Measurements from ENCODE around the gene CDC25A. TPM values are rescaled to one million over a fixed set of nuclear protein-coding genes. Genes with fewer than 3 reads are reported as not detected.

The CDC25A gene
- total and polyA plus RNA-seq, 2 experiments from 2014 or later: 5.5 to 7.9 TPM

DNA sequence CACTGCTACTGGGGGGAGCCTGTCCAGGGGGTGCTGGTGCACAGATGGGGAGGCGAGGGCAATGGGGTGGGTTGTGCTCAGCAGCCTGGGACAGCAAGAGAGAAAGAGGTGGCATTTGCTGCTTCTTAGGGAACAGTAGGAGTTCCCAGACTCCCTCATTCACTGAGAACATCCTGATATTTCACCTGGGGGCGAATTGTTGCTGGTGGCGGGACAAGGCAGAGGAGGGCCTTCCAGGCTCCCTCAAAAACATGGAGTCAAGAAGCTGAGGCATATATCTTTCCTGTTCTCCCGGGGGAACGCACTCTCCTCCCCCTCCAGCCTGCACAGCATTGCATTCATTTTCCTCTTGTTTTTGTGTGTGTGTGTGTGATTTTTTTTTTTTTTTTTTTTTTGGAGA, 65.7 kb downstream of the CDC25A start:
- Histone ChIP-seq H3K9me3 (ENCODE audit: low read depth) (no peaks in the 10 kb centered on the region), H3K9me2 (replicated peaks; ENCODE audit: insufficient read depth) (no peaks in the 10 kb centered on the region), H3K27ac (no peak overlapping the region), H3K79me2 (no peaks in the 10 kb centered on the region), H3K4me2 (no peak overlapping the region), H4K20me1 (ENCODE audit: insufficient read depth, poor library complexity, severe bottlenecking) (no peaks in the 10 kb centered on the region), H3K4me1 (ENCODE audit: insufficient read depth) (no peaks in the 10 kb centered on the region), H3K36me3 (replicated peaks; ENCODE audit: insufficient read depth, low read depth) (no peaks in the 10 kb centered on the region), H3K4me3 (no peak overlapping the region), H2AFZ (no peak overlapping the region), H3K27me3 (no peaks in the 10 kb centered on the region)
- WGBS (ENCODE audit: low lambda C conversion rate, missing lambda C conversion rate): 77% methylated on average over 5 of the region's 5 CpGs
- DNase-seq (ENCODE audit: low spot score): no peak
- TF ChIP-seq, protein P1, sequence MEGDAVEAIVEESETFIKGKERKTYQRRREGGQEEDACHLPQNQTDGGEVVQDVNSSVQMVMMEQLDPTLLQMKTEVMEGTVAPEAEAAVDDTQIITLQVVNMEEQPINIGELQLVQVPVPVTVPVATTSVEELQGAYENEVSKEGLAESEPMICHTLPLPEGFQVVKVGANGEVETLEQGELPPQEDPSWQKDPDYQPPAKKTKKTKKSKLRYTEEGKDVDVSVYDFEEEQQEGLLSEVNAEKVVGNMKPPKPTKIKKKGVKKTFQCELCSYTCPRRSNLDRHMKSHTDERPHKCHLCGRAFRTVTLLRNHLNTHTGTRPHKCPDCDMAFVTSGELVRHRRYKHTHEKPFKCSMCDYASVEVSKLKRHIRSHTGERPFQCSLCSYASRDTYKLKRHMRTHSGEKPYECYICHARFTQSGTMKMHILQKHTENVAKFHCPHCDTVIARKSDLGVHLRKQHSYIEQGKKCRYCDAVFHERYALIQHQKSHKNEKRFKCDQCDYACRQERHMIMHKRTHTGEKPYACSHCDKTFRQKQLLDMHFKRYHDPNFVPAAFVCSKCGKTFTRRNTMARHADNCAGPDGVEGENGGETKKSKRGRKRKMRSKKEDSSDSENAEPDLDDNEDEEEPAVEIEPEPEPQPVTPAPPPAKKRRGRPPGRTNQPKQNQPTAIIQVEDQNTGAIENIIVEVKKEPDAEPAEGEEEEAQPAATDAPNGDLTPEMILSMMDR (IDR thresholded peaks at IDR 0.05; ENCODE audit: poor library complexity): no peak
- no peak for TF ChIP-seq EZH2 (IDR thresholded peaks at IDR 0.05; ENCODE audit: borderline replicate concordance)
- TF ChIP-seq EZH2phosphoT487 (IDR thresholded peaks at IDR 0.05; ENCODE audit: low read depth, severe bottlenecking, unreplicated experiment): no peak

DNA sequence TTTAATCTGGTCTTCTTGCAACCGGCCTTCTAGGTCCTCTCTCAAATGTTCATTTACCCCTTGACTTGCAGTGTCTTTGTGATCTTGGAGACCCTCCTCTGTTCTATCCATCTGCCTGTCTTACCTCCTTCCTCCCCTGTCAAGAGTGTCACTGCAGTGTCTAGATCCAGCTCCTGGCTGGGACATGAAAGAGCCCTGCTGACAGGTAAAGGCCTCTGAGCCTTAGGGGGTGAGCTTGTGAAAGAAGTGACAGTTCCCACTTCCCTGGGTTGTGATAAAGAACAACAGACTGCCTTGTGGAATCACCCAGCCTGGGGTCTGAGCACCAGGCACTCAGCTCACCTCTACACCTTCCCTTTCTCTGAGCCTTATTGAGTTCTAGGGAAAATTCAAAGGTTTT, 68.0 kb downstream of the CDC25A start:
- no peaks in the 10 kb centered on the region for H3K9me3 ChIP-seq (ENCODE audit: low read depth)
- no peak overlapping the region for H3K4me2 ChIP-seq
- no peaks in the 10 kb centered on the region for H3K4me1 ChIP-seq (ENCODE audit: insufficient read depth)
- DNase-seq (ENCODE audit: low spot score): no peak
- H3K9me2 ChIP-seq (replicated peaks; ENCODE audit: insufficient read depth): no peaks in the 10 kb centered on the region
- H3K27me3 ChIP-seq: no peaks in the 10 kb centered on the region
- H3K4me3 ChIP-seq: no peak overlapping the region
- WGBS (ENCODE audit: low lambda C conversion rate, missing lambda C conversion rate): 88% methylated on average over 1 of the region's 1 CpG
- H4K20me1 ChIP-seq (ENCODE audit: insufficient read depth, poor library complexity, severe bottlenecking): no peaks in the 10 kb centered on the region
- no peaks in the 10 kb centered on the region for H3K79me2 ChIP-seq
- H3K36me3 ChIP-seq (replicated peaks; ENCODE audit: insufficient read depth, low read depth): no peaks in the 10 kb centered on the region
- TF ChIP-seq EZH2 (IDR thresholded peaks at IDR 0.05; ENCODE audit: borderline replicate concordance) (no peak), EZH2phosphoT487 (IDR thresholded peaks at IDR 0.05; ENCODE audit: low read depth, severe bottlenecking, unreplicated experiment) (no peak)
- TF ChIP-seq, protein P1 (IDR thresholded peaks at IDR 0.05; ENCODE audit: poor library complexity): no peak
- H3K27ac ChIP-seq: no peak overlapping the region
- H2AFZ ChIP-seq: no peak overlapping the region

DNA sequence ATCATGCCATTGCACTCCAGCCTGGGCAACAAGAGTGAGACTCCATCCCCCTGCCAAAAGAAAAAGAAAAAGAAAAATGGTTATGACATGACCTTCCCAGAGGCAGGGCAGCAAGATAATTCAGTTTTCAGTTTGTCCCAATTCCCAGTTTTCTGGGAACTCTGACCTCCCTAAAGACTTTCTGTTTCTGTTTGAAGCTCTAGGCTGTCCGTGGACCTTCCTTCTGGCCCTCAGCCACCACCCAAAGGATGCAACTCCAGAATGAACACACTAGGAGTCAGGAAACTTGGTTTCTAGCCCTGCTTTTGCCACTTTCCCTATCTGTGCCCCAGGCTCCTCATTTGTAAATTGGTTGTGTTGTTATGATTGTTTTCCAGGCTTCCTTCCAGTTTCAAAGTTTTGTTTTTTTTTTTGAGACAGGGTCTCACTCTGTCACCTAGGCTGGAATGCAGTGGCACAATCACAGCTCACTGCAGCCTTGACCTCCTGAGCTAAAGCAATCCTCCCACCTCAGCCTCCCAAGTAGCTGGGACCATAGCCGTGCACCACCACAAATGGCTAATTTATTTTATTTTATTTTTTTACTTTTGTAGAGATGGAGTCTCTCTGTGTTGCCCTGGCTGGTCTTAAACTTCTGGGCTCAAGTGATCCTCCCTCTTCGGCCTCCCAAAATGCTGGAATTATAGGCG, 68.6 kb downstream of the CDC25A start:
- Histone ChIP-seq H3K36me3 (replicated peaks; ENCODE audit: insufficient read depth, low read depth) (no peaks in the 10 kb centered on the region), H3K4me1 (ENCODE audit: insufficient read depth) (no peaks in the 10 kb centered on the region), H3K9me2 (replicated peaks; ENCODE audit: insufficient read depth) (no peaks in the 10 kb centered on the region), H2AFZ (no peak overlapping the region), H3K4me3 (no peak overlapping the region), H3K4me2 (no peak overlapping the region), H3K27me3 (no peaks in the 10 kb centered on the region), H3K9me3 (ENCODE audit: low read depth) (no peaks in the 10 kb centered on the region), H4K20me1 (ENCODE audit: insufficient read depth, poor library complexity, severe bottlenecking) (no peaks in the 10 kb centered on the region), H3K27ac (no peak overlapping the region), H3K79me2 (no peaks in the 10 kb centered on the region)
- WGBS (ENCODE audit: low lambda C conversion rate, missing lambda C conversion rate): 90% methylated on average over 4 of the region's 4 CpGs
- TF ChIP-seq EZH2 (IDR thresholded peaks at IDR 0.05; ENCODE audit: borderline replicate concordance) (no peak), EZH2phosphoT487 (IDR thresholded peaks at IDR 0.05; ENCODE audit: low read depth, severe bottlenecking, unreplicated experiment) (no peak)
- TF ChIP-seq, protein P1 (IDR thresholded peaks at IDR 0.05; ENCODE audit: poor library complexity): no peak
- no peak for DNase-seq (ENCODE audit: low spot score)

All from hepatocyte (in vitro differentiated cells).